ENCODE results near the gene MICAL2. TPM values are rescaled to one million over a fixed set of nuclear protein-coding genes. Genes with fewer than 3 reads are reported as not detected.

Gene MICAL2
- total RNA-seq, 1 experiment from 2014 or later = 69.9 TPM

DNA sequence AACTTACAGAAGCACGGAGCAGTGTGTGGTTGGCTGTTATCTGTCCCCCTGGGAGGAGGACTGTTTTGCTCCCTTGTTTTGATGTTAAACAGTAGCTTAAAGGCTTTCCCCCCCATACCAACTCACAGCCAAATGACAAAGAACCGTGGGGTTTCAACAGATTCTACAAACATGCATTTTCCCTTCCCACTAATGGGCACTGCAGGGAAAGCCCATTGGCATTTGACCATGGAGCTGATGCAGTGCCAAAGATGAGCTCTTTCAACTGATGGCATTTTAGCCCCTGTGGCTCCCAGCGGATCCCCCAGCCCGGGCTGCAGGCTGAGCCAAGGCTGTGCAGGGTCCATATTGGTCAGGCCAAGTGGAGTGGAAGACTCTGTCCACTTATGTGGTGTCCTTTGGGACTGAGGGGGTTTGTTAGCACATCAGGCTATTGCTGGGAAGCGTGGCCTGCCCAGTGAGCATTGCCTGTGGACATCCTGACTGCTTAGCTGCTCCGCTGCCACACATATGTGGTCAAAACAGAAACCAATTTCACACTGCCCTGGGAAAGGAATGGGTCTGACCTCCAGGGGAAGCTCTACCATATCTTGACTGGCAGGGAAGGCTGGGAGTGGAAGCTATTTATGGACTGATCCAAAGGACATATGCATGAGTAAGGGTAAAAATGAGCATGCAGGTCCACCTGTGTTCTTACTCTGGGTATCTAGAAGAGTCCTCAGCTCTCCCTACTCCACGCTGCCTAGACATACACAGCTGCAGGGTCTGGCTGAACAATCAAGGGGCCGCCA lies 150.5 kb downstream of the MICAL2 start:
- DNase-seq (ENCODE audit: low read depth) = no peak
- in situ Hi-C loops (cut with HindIII; ENCODE audit: low pct_unique_long_range_greater_than_20kb, low sequenced_read_pairs) = no loop called here

- no peak for DNase-seq (ENCODE audit: low read depth)
- in situ Hi-C loops (cut with HindIII; ENCODE audit: low pct_unique_long_range_greater_than_20kb, low sequenced_read_pairs) = no loop called here
Measured at GRCh38 chr11:12261551-12261950, 151.2 kb downstream of the MICAL2 start.

GRCh38 chr11:12263141-12263693 lies 152.8 kb downstream of the MICAL2 start:
- DNase-seq (ENCODE audit: low read depth) = no peak
- in situ Hi-C loops (cut with HindIII; ENCODE audit: low pct_unique_long_range_greater_than_20kb, low sequenced_read_pairs) = no loop called here

DNA sequence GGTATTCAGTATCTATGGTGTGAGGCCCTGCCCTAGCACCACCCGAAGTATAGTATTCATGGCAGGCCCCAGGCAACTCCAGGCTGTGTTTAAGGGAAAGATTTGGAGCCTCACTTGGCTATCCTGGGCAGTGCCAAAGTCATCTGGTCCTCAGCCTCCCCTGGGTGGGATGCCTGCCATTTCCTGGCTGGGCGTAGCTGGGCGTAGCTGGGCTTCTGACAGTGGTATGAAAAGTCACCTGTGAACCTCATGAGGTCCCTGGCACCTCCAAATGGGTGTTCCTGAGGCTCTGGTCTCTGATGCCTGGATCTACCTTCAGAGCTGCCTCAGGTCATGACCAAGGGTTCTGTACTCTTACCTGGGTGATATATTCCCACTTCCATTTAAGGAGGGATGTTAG lies 154.0 kb downstream of the MICAL2 start:
- no peak for DNase-seq (ENCODE audit: low read depth)
- in situ Hi-C loops (cut with HindIII; ENCODE audit: low pct_unique_long_range_greater_than_20kb, low sequenced_read_pairs) = no loop called here

GRCh38 chr11:12266132-12266531 lies 155.7 kb downstream of the MICAL2 start:
- no peak for DNase-seq (ENCODE audit: low read depth)
- in situ Hi-C loops (cut with HindIII; ENCODE audit: low pct_unique_long_range_greater_than_20kb, low sequenced_read_pairs) = no loop called here

DNA sequence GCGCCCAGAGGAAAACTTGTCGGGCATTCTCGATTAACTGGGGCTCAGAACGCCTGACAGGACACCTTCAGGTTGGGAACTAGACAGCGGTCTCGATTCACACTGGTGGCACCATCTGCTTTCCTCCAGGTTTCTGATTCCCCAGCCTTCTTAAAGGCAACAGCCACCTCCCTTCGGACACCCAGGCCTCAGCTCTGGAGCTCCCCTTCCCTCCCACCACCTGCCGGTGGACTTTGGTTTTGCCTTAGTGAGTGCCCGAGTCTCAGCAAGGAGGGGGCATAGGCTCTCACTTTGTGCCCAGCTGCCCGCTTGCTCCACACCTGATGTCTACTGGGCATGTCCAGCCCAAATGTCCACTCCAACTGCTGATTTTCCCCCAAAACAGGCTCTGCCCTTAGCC lies 156.6 kb downstream of the MICAL2 start:
- no peak for DNase-seq (ENCODE audit: low read depth)
- in situ Hi-C loops (cut with HindIII; ENCODE audit: low pct_unique_long_range_greater_than_20kb, low sequenced_read_pairs) = no loop called here

GRCh38 chr11:12267921-12268320 lies 157.5 kb downstream of the MICAL2 start:
- in situ Hi-C loops (cut with HindIII; ENCODE audit: low pct_unique_long_range_greater_than_20kb, low sequenced_read_pairs) = no loop called here

DNA sequence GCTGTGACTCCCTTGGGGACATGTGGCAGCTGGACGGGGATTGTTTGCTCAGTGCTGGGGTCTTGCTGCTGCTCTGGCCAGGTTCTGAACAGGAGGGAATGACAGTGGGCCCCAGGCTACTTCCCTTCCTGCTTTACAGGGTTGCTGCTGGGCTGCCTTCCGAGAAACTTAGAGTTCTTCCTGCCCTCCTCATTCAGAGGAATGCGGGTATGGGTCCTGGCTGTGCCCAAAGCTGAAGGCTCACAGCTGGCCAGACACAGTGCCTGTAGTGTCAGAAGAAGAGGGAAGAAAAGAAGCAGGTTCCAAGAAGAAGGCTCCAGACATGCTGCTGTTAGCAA lies 158.7 kb downstream of the MICAL2 start:
- in situ Hi-C loops (cut with HindIII; ENCODE audit: low pct_unique_long_range_greater_than_20kb, low sequenced_read_pairs) = no loop called here
- no peak for DNase-seq (ENCODE audit: low read depth)

More at GRCh38 chr11:12267921-12268320, 157.5 kb downstream of the MICAL2 start:
- no peak for DNase-seq (ENCODE audit: low read depth)

DNA sequence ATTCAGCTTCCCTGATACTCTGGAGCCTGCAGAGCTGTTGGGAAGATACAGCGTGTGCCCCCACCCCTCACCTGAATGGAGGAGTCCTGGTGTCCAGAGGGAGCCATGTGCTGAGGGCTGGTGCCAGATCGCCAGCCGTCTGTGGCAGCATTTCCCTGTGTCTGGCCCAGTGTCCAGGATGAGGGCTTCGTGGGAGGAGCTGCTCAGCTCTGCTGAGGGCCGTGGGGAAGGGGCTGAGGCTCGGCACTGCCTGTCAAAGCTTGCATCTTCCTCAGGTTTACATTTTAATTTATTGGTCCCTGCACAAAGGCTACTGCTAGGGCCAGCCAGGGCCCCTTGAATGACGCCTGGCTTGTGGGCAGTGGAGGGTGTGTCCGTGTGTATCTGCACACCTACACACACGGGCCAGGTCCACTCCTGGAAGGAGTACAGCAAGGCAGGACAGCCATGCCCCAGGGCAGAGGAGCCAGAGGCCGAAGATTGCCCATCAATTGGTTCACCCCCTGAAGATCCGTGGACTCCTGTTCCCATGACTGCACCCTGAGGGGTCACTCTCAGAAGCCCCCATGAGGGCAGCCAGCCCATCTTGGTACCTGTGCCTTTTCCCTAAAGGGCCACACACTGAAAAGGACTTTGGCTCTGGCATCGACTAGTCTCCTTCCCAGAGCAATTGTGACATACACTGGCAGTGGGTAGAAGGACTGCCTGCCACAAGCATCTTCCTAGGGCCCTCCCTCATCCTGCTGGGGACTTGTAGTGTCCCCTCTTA lies 159.2 kb downstream of the MICAL2 start:
- in situ Hi-C loops (cut with HindIII; ENCODE audit: low pct_unique_long_range_greater_than_20kb, low sequenced_read_pairs) = no loop called here

GRCh38 chr11:12270215-12270797 lies 159.9 kb downstream of the MICAL2 start:
- DNase-seq (ENCODE audit: low read depth) = no peak
- in situ Hi-C loops (cut with HindIII; ENCODE audit: low pct_unique_long_range_greater_than_20kb, low sequenced_read_pairs) = no loop called here

More for the DNA sequence above, 159.2 kb downstream of the MICAL2 start:
- DNase-seq (ENCODE audit: low read depth) = no peak

- DNase-seq (ENCODE audit: low read depth) = no peak
- in situ Hi-C loops (cut with HindIII; ENCODE audit: low pct_unique_long_range_greater_than_20kb, low sequenced_read_pairs) = no loop called here
Measured at GRCh38 chr11:12270817-12271216, 160.4 kb downstream of the MICAL2 start.

DNA sequence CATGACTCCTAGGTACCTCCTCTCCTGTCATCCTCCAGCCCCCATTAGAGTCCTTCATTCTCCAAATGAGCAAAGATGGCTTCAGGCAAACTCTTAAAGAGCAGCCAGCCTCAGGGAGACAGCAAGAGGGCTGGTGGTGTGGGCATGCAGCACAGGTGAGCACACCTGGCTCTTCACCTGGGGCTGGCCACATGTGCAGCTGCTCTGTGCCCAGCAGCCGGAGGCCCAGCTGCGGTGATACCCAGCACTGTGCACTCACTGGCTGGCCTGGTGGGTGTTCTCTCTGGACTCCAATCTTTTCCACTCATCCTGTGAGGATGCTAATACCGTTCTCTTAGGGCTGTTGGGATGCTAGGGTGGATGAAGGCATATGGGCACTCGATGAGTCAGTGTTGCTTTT lies 160.9 kb downstream of the MICAL2 start:
- in situ Hi-C loops (cut with HindIII; ENCODE audit: low pct_unique_long_range_greater_than_20kb, low sequenced_read_pairs) = no loop called here
- DNase-seq (ENCODE audit: low read depth) = no peak

DNA sequence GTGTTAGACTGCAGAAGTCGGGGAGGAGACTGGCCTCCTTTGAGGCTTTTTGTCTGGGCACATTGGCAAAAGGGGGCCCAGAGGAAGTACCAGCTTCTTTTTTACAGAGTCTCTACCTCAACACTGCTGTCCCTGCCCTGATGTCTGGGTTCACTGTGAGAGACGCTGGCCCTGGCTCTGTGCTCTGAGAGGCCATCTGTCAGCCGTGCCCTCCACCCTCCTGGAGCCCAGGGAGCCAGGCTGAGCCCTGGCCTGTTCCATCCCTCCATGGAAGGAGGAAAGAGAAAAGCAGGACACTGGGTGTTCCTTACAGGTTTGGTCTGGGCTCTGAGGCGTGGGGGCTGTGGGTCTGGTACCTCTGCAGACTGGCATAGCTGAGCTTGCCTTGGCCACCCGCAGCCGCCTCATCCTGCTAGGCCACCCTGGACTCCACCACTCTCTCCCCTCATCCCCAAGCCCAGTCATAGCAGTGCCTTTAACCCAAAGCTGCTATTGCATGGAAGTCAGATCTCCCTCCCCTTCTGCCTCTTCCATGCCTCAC lies 161.5 kb downstream of the MICAL2 start:
- in situ Hi-C loops (cut with HindIII; ENCODE audit: low pct_unique_long_range_greater_than_20kb, low sequenced_read_pairs) = no loop called here
- no peak for DNase-seq (ENCODE audit: low read depth)

GRCh38 chr11:12272821-12273617 lies 162.6 kb downstream of the MICAL2 start:
- DNase-seq (ENCODE audit: low read depth) = peak; percentile 14
- in situ Hi-C loops (cut with HindIII; ENCODE audit: low pct_unique_long_range_greater_than_20kb, low sequenced_read_pairs) = no loop called here

- in situ Hi-C loops (cut with HindIII; ENCODE audit: low pct_unique_long_range_greater_than_20kb, low sequenced_read_pairs) = no loop called here
Measured at GRCh38 chr11:12273618-12273995, 163.2 kb downstream of the MICAL2 start.

DNA sequence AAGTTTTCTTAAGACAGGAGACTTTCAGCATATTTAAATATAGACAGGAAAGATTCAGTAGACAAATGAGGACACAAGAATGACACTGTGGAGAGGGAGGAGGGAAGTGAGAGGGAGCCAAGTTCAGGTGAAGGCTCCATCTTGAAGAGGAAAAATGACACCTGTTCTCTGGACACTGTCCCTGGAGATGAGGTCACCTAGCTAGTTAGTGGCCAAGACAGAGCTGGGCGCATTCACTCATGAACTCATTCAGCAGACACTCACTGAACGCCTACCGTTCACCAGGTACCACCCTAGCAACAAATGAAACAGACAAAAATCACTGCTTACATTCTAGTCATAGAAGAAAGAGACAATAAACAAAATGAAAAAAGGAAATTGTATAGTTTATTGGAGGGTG lies 163.7 kb downstream of the MICAL2 start:
- in situ Hi-C loops (cut with HindIII; ENCODE audit: low pct_unique_long_range_greater_than_20kb, low sequenced_read_pairs) = no loop called here
- DNase-seq (ENCODE audit: low read depth) = no peak

More at GRCh38 chr11:12273618-12273995, 163.2 kb downstream of the MICAL2 start:
- no peak for DNase-seq (ENCODE audit: low read depth)

DNA sequence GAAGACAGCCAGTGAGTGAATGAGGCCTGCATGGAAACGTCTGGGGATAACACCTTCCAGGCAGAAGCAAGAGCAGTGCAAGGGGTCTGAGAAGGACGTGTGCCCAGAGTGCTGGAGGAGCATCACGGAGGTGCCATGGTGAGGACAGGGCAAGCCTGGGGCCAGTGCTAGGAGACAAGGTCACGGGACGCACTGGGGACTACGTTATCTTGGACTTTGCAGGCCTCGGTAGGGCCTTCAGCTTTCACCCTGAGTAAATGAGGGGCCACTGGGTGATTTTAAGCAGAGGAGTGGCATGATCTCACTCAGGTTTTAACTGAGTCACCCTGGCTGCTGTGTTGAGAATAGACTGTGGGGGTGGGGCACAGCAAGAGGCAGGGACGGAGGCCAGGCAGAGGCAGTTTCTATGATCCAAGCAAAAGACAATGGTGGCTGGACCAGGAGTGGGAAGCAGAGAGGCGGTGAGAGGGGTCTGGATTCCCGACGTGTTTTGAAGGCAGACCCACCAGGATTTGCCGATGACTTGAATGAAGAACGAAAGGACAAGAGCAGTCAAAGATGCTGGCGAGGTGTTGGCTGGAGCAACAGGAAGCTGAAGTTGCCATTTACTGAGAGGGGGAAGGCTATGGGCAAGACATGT lies 164.3 kb downstream of the MICAL2 start:
- DNase-seq (ENCODE audit: low read depth) = no peak
- in situ Hi-C loops (cut with HindIII; ENCODE audit: low pct_unique_long_range_greater_than_20kb, low sequenced_read_pairs) = no loop called here

DNA sequence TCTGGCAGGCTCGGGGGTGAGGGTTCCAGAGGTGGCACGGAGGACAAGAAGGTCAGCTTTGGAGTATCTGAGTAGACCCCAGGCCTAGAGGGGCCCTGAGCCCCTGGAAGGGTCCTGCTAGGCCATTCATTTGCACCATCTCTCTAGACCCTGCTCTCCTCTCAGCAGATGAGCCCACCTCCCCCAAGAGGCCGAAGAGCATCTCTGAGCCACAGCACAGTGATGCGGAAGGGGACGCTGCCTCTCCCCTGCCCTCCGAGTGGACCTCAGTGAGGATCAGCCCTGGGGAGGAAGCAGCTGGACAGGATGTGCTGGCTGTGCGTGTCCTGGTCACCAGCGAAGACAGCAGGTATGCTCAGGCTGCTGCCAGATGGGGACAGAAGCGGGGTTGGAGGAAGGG lies 165.4 kb downstream of the MICAL2 start:
- in situ Hi-C loops (cut with HindIII; ENCODE audit: low pct_unique_long_range_greater_than_20kb, low sequenced_read_pairs) = no loop called here
- no peak for DNase-seq (ENCODE audit: low read depth)

Measured in Caki2 (cell line).